ENCODE measurements around the gene OR6V1.

The OR6V1 gene, protein sequence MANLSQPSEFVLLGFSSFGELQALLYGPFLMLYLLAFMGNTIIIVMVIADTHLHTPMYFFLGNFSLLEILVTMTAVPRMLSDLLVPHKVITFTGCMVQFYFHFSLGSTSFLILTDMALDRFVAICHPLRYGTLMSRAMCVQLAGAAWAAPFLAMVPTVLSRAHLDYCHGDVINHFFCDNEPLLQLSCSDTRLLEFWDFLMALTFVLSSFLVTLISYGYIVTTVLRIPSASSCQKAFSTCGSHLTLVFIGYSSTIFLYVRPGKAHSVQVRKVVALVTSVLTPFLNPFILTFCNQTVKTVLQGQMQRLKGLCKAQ

DNA sequence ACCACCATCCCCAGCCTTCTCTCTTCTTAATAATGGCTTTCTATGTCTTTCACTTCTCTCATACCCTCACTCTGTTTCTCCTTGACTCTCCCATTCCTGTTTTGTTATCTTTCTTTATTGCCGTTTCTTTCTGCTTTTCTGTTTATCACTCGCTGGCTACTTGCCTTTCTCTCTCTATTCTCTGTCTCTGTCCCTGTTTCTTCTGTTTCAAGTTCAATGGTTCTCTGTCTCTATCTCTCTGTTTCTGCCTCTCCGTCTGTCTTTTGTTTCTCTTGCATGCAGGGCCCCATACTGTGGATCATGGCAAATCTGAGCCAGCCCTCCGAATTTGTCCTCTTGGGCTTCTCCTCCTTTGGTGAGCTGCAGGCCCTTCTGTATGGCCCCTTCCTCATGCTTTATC is at the start of gene OR6V1:
Gene OR6V1 (plus strand): TSS at position 301 of the 400 bp plus-strand sequence. CDS start 0 bp downstream, at position 301.
- DNase-seq (ENCODE audit: low spot score), result no peak

DNA sequence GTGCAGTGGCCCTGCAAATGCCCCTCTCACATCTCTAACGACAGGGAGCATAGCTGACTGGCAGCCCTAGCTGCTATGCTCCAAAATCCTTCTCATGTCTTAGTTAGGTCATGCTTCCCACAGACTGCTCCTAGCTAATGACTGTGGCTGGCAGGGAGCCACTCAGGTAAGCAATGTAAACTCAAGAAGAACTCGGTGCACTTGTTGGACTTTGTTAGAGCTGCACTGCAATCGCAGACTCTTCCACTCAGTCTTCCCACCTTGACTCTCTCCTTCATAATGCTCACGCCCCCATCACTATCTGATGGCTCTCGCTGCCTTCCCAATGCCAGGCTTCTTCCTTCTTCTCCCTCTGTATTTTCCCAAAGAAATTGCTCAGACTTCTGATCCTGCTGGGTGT is 49.2 kb upstream of the OR6V1 start:
- DNase-seq (ENCODE audit: low spot score), result no peak

DNA sequence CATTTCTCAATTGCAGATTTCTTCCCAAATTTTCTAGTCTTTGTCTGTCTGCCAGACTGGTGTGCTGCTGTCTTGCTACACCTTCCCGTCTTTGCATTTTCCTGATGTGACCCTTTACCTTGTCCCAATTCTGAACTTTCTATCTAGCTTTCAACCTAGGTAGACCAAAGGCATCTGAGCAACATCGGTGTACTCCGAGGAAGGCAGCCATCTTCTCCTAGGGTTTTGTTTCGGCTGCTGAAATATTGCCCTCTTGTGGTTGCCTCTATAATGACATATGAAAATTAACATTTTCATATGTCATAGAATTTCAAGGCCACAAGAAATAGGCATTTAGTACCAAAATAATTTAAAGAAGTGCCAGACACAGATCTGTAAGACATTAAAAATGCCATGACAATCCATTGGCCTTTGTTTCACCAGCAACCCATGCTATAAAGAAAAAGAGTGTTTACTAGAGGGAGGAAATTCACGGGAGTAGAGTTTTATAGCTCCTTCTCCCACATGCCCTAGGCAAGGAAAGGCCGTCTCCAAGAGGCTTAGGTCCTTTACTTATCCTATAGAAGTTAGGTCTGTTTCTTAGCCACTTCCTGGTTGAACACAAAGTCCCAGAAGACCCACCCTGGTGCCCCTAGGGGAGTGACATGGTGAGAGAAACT is 48.6 kb upstream of the OR6V1 start:
- peak; percentile 67 for DNase-seq (ENCODE audit: low spot score)

DNA sequence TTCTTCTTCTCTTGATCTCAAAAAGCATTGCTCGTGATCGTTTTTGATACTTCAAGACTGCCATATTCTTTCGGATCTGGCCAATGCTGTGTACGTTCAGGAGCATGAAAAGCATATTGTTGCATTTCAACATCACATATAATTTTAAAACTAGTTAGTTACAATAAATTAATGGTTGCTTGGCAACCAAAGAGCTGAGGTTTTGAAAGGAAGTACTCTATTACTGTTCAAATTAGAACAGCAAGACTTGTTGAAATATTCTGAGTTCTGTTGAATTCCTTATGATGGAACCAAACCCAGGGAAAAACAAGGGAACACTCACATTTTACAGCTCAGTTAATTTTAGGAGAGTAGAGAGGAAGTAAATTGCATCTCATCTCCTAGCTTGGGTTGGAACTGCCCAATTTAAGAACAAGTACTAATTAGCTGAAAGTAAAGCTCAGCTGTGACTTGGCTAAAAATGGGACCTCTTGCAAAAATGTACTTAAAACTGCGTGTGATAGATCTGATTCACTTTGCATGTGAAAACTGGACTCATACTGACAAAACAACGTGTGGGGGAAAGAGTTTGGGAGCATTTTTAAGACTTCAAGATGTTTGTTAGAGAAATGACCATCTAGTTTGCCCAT is 46.4 kb upstream of the OR6V1 start:
- no peak for DNase-seq (ENCODE audit: low spot score)

DNA sequence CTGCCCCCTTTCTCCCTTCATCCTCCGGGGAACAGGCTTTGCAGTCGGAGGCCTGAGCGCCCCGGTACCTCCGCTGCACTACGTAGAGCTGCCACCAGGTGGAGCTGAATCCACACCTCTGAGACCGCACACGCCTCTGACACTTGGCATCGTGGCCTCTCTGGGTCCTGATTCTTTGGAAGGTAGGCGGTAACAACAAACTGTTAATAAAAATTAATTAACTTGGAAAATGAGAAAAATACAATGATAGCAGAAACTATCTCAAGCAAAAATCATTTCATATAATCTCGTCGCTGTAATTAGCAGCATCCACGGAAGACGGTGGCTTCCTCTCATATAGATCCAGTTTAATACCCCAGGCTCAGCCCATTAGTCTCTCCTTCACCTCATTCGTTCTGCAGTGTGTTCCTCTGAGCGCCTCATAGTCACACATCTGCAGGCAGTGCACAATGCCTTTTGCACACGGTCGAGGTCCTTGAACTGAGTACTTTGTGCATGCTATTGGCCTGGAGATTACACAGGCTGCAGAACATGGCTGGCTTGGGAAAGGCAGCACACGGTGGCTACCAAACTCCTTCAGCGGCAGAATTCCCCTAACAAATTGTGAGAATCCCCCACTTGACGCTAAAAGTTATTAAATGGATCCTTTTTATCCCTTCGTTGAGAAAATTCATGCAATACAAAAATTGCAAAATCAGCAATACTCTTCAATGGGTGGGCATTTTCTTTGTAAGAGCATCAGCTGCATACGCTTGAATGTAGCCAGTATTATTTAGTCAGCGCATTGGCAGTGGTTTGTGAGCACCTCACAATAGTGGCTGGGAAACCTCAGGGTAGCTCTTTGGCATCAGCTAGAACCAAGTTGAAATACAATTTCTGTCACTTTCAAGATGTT is 43.9 kb upstream of the OR6V1 start:
- peak; percentile 53 for DNase-seq (ENCODE audit: low spot score)

DNA sequence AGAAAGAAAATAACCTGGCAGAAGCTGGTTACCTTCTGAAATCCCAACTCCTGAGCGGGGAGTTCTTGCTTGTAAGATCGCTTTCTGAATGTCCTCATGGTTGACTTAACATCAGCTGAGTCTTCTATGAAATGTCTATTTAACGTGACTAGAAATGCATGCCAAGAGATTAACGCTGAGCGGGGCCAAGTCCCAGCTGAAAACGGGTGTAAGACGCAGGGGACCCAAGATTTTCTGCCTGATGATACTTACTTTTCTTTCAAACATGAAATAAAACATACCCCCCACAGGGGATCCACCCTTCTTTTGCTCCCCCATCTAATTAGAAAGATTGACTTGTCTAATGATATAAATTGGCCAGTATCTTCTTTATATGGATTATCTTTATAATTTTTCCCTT is 40.1 kb upstream of the OR6V1 start:
- no peak for DNase-seq (ENCODE audit: low spot score)

DNA sequence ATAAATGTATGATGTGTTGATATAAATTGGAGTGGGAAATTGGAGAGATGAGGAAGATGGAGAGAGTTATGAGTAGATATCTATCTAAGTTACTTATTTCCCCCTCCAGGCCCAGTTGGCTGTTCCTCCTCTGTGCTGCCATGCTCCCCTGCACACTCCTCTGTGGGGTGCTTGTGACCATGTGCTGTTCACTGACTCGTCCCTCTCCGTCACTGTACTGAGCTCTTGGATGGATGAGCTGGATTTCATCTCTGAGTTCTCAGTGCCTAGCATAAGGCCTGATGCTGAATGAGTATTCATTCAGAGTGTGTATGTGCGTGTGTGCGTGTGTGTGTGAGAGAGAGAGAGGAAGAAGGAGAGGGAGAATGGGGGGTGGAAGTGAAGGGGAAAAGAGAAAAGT is 39.7 kb upstream of the OR6V1 start:
- no peak for DNase-seq (ENCODE audit: low spot score)

DNA sequence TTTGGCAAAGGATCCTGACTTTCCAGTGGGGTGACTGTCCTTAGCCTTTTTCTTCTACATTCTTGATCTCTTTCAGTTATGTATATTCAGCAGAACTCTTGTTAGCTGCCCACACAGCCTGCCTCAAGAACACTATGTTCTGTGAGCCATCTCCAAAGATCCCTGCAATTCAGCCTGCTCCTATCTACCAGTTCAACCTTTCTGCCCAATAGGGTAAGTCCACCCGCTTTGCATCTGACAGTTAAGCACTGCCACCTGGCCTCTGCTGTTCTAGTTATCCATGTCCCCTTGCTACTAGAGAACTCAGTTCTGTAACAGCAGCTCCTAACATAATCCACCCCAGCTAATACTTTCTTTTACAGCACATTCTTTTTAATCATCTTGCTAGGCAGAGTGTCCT is 38.7 kb upstream of the OR6V1 start:
- DNase-seq (ENCODE audit: low spot score), result no peak

DNA sequence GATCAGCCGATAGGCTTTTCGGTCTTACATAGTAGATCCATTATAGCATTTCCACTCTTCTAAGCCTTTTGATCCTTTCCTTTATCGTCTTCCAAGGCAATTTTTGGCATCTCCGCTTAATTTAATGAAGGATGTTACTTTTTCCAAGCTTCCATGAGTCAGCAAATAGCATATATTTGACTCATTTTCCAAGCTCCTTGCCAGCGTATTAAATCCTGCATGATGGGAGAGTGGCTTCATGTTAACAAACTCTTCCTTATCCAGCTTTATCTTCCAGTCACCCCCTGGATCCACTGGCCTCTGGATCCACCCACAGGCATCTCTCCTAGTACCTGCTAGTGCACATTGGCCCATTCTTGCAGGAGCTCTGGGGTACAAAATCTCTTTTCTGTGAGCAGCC is 38.2 kb upstream of the OR6V1 start:
- DNase-seq (ENCODE audit: low spot score), result no peak

DNA sequence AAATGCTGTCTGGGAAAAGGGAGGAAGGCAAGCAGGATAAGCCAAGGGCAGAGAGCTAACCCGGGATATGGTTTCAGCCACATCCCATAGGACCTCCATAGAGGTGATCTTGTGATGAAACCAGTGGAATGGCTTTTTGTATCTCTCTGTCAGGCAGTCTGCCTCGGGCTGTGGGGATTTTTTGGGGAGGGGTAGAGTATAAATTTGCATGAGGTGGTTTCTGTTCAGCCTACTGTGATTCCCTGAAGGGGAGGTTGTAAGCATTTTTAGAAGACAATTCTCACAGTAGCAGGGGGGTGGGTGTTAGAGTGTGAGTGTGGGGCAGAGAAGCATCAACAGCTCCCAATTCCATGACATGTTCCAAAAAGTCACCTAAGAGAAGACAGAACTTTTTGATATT is 37.1 kb upstream of the OR6V1 start:
- no peak for DNase-seq (ENCODE audit: low spot score)

DNA sequence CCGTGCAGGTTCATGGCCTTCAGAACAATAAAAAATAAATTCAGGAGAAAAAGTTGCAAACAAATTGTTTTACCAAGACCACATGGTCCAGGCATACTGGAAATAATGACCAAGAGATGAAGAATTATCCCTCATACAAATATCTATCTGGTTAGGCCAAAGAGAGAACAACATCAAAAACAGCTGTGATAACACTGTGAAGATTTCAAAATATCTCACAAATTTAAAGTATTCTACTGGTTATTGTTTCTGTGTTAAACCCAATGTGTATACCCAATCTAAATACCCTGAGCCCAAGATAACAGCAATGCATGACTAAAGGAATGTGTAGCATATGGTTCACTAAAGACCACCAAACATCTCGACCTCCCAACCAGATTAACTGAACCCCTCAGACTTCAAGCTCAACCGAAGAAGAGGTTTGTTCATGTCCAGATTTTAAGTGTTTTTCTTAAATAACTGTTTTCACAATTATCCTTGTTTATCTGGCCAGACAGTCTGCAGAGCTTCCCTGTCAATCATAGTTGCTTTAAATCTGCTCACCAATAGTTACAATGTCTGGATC is 36.1 kb upstream of the OR6V1 start:
- DNase-seq (ENCODE audit: low spot score), result no peak

DNA sequence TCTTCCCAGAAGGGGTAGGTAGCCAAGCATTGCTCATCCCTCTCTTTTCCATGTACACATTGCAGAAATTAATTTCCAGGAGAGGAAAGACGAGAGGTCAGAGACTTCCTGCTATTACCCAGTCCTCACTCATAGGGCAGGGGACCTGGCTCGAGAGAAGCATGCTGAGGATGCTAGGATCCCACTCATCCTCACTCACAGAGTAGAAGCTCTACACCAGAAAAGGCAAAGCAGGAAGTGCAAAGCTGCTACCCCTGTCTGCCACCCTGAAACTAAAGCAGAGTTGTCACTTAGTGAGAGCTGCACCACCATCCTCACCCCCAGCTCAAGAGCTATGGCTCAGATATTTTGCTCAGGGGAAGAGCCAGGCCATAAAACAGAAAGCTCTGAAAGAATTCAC is 35.1 kb upstream of the OR6V1 start:
- no peak for DNase-seq (ENCODE audit: low spot score)

DNA sequence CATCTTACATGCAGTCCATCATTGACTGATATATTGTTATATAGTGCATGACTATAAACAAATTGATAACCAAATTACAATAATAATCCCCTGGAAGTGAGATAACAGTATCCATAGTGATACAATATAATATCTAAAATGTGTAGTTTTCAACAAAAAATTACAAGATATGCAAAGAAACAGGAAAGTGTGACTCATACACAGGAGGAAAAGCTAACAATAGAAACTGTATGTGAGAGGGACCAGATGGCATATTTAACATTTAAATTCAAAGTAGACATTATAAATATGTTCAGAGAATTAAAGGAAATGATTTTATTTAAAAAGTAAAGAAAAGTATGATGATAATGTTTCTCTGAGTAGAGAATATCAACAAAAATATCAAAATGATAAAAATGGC is 33.2 kb upstream of the OR6V1 start:
- DNase-seq (ENCODE audit: low spot score), result no peak

DNA sequence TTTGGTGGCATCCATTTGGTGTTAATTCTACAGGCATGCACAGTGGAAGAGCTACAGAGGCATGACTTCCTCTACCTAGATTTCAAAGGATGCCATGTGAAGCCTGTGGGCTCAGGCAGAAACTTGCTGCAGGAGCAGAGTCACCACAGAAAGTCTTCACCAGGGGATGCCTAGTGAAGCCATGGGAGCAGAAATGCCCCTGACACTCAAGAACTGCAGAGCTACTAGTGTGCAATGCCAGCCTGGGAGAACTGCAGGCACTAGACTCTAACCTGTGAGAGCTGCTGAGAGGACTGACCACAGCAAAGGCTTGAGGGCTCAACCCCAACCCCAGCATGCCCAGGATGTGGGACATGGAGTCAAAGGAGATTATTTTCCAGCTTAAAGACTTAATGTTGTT is 29.1 kb upstream of the OR6V1 start:
- DNase-seq (ENCODE audit: low spot score), result no peak

DNA sequence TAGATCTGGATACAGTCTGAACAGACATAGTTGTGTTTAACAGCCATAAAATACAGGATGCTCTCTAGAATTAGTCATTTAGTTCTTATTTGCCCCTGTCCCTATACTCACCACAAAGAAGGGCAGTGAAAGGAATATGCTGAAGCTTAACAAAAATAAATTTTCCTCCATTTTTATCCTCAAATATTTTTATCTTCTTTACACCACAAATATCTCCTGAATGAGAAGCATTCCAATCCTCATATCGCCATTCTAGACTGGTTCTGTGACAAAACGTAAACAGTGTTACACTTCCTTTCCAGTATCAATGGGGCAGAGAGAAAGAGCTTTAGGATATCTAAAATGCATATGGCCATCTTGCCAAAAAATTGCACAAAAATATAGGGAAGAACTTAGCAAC is 26.8 kb upstream of the OR6V1 start:
- DNase-seq (ENCODE audit: low spot score), result no peak

DNA sequence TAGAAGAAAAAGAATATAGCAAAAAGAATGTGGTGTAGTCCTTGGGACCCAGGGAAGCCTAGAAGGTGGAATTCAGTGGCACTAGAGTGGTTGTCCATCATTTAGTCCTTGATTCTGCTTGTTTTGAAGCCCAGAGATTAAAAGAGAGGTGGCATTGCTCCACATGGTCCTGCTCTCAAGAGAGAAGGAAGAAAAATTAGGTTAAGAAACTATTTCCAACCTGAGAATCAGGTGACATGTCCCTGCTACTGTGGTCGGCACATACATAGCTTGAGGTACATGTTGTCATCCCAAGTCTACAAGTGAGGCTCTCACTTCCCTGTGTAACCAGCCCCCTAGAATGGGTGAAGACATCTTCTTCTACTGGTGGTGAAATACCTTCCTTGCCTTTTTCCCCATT is 25.1 kb upstream of the OR6V1 start, which contains the start of gene OR9A2:
Gene OR9A2 (minus strand): TSS at position 101 of the 400 bp plus-strand sequence. CDS start 0 bp downstream, at position 101.
- DNase-seq (ENCODE audit: low spot score), result no peak

DNA sequence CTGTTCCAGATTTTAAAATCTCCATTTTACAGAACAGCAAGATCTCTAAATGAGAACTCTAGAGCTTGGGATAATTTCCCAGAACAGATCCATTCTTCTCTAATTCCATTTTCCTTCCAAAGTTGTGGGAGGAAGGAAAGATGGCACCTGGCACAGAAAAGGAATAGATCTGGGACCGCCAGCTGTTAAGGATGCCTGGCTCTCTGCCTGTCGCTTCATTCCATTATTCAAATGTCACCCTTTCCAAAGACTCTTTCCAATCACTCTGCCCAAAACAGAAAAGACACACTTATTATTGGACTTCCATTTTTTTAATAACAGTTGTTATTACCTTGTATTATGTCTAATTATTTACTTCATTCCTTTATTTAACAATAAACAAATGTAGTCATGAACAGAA is 24.5 kb upstream of the OR6V1 start:
- DNase-seq (ENCODE audit: low spot score), result no peak

DNA sequence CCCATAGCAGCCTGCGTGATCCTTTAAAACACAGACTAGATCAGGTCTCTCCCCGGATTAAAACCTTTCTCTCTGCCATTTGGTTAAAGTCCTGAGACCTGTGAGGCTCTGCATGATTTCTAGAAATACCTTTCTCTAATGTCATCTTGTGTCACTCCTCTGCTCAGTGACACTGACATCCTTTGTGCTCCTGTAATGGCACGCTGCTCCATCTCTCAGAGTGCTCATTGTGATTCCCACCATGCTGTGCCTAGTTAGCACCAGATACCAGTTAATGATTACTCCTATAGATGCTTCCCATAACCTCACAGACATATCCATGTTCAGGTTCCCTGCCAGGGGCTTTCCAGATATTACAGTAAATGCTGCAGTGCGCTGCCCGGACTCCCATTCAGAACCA is 13.5 kb upstream of the OR6V1 start:
- DNase-seq (ENCODE audit: low spot score), result no peak

DNA sequence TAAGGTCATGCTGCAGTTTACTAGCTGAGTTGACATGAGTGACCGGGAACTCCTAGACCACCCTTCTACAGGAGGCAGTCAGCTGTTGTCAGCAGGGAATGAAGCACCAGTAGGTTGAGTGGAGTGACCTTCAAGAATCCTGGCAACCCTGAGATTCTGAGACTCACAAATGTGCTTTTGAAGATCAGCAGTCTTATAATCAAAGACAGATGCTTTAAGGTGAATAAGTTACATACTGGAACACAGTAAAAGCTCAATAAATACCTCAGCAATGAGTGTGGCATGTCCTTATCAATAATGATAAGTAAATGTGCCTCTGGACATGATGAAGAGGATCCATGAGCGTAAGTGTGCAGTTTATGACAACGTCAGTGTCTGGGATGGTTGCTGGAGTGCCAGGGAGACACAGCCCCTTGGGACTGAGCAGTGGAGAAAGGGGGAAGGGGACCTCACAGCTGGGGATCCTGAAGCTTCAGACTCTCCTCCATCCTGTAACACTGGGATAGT is 11.9 kb upstream of the OR6V1 start:
- DNase-seq (ENCODE audit: low spot score), result no peak

DNA sequence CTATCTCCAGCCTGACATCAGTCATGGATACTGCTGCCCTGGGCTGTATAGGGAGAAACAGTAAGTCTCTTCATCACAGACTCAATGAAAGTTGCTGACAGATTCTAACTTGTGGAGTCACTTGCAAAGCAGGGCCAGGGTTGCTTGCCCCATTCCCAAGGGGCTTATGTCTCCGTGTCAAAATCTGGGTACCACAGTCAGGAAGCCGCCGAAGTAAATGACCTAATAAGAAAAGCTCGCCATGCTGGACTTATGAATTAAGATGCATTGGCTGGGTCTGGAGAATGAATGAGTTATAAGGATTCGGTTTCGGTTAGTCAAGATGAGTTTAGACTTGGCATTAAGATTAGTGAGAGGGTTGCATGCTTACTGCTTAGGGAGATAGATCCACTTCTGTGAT is 10.8 kb upstream of the OR6V1 start:
- DNase-seq (ENCODE audit: low spot score), result no peak

DNA sequence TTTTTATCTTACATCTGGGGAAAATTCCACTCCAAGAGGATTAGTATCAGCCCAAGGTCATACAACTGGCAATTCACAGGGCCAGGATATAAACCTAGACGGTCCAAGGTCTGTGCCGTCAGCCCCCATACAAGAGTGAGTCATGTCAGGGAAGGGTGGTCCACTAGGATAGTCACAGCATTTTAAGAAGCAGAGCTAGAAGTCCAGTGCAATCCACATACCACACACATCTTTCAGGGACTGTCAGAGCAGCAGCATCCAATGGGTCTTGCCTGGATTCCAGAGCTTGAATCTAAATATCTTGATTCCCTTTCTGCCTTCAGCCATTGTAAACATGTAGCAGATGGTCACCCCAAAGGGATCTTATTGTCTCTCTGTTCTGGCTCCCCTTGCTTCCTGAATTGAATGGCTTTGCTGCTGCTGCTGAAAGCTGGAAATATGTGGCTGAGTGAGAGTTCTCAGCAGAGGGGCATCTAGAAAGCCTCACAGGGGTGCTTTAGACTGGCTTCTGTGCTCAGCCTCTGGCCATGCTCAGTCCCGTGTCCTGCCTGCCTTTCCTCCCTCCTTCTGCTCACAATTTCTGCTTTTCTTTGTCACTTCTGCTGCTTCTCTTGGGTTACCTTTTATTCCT is 9.9 kb upstream of the OR6V1 start:
- no peak for DNase-seq (ENCODE audit: low spot score)

All from SW480 (cell line).